ENCODE results near the gene GRAMD2B.
"Not testable (repeated sequence)": the region's sequence is repeated elsewhere in the genome, so short reads cannot be mapped to it uniquely, and the experiment has no call there.

GRAMD2B gene

GRCh38 chr5:126414874-126415502 is 8.2 kb upstream of the GRAMD2B start:
- no peak for DNase-seq

- no peak for DNase-seq
Observed at GRCh38 chr5:126415789-126416188, 7.4 kb upstream of the GRAMD2B start.

DNA sequence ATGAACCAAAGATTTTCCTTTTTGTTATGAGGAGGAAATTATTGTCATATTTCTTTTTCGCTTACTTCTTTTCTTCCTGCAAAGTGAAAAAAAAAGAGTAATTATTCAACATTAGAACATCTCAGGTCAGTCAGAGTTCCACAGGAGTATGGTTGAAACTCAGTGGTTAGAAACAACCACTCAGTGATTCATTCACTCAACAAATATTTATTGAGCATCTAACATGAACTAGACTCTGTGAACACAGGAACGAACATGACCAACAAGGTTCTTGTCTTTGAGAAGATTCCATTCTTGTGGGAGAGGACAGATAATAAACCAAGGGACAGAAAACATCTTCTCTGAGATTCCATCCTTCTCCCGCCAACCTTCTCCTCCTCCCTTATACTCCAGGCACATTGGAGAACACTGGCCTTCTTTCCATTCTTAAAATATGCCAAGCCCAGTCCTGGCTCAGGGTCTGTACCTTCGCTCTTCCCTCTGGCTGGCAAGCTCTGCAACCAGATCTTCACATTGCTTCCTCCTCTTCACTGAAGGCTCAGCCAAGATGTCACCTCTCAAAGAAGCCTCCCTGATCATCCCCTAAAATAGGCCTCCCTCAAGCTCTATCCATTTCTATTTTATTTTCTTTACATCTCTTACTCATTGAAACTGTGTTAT is 6.8 kb upstream of the GRAMD2B start:
- no peak for DNase-seq

- DNase-seq, result no peak
Observed at GRCh38 chr5:126417178-126417577, 6.0 kb upstream of the GRAMD2B start.

- no peak for DNase-seq
Observed at GRCh38 chr5:126419102-126419501, 4.1 kb upstream of the GRAMD2B start.

GRCh38 chr5:126428421-126428820 is 5.2 kb downstream of the GRAMD2B start:
- DNase-seq, result no peak

DNA sequence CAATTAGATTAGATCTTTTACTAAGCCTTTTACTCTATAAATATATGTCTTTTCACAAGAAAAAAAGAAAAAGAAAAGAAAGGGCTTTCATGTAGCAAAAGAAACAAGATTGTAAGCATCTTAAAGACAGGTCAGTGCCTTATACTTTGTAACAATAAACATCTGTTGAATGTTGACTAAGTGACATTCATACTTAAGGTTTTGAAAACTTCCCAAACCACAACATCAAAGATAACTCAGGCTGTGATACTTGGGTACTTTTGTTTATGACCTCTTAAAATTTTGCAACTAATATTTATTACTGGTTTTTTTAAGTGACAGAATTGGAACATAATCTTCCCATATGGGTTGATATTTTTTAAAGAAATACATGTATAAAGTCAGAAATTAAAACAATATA is 7.4 kb downstream of the GRAMD2B start:
- DNase-seq, result no peak

GRCh38 chr5:126433701-126434100 is 10.5 kb downstream of the GRAMD2B start:
- no peak for DNase-seq

DNA sequence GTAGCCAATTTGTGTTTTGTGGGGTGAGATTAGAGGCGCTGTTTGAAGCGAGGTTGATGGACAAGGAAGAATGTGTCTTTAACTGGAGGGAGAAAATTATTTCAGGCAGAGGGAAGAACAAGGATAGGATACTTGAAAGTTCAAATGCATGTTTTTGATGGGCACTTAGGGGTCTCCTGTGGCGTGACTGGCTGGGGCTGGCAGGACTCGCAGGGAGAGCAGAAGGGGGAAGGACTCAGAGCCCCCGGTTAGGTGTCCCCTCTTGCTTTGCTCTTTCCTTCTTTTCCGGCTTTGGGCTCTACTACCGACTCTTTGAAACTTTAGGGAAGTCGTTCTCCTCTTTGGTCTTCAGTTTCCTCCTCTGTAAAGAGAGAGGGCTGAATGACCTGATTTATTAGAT is 12.1 kb downstream of the GRAMD2B start:
- DNase-seq, result no peak

DNA sequence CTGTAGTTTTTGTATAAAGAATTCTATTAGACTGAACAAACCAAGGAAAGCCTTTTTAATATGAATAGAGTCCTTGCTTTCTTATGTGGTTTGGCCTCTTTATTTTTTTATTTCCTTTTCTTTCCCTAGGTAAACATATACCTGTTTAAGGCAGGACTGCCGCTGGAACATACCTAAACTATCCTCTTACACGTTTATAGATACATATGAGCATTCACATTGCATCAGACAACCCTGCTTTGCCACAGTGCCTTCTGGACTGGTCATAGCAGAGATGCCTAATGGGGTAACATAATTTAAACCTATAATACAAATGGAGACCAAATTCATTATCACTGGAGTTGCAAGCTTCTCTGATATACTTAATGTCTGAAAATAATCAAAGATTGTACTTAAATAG is 12.5 kb downstream of the GRAMD2B start:
- DNase-seq, result no peak

DNA sequence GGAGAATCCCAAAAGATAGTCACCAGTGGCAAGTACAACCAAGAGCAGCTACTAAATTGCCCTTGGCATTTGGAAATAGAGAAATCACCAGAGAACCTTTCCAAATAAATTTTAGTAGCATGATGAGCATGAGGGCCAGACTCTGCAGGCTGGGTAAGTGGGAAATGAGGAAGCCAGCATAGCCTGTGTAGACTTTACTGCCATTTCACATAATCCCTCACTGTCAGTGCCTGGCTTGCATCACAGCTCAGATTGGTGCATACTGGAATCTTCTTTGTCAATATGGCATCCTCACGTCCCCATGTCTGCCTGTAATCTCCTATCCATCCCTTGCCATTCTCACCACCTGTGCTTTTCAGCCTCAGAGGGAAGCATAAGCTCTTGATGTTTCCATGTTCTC is 14.5 kb downstream of the GRAMD2B start:
- DNase-seq, result no peak

DNA sequence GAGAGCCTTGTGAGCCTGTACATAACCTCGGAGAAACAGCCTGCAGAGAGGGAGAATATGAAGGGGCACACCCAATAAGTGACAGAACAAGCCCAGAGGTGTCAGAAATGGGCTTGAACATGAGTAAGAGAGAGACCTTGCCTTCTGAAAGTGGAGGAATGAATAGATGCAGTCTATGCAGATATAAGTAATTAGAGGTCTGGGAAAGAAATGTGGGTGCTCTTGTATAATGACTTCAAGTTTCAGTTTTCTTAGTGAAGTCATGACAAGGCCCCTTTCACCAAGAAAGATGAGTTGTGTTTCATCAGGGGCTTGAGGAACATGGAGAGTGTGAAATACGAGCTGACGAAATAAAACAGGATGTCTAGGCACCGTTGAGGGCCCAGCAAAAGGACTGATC is 15.1 kb downstream of the GRAMD2B start:
- DNase-seq, result no peak

GRCh38 chr5:126438868-126439267 is 15.7 kb downstream of the GRAMD2B start:
- DNase-seq, result no peak

DNA sequence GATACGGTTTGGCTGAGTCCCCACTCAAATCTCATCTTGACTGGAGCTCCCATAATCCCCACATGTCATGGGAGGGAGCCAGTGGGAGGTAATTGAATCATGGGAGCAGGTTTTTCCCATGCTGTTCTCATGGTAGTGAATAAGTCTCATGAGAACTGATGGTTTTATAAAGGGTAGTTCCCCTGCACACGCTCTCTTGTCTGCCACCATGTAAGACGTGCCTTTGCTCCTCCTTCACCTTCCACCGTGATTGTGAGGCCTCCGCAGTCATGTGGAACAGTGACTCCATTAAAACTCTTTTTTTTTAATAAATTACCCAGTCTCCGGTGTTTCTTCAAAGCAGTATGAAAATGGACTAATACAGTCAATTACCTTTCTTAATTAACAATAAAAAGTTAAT is 16.5 kb downstream of the GRAMD2B start:
- DNase-seq, result not testable (repeated sequence)

- no peak for DNase-seq
Observed at GRCh38 chr5:126441230-126441629, 18.0 kb downstream of the GRAMD2B start.

- DNase-seq, result no peak
Observed at GRCh38 chr5:126443374-126443851, 20.2 kb downstream of the GRAMD2B start.

GRCh38 chr5:126444137-126444536 is 20.9 kb downstream of the GRAMD2B start:
- no peak for DNase-seq

GRCh38 chr5:126445502-126446174 is 22.4 kb downstream of the GRAMD2B start:
- no peak for DNase-seq

DNA sequence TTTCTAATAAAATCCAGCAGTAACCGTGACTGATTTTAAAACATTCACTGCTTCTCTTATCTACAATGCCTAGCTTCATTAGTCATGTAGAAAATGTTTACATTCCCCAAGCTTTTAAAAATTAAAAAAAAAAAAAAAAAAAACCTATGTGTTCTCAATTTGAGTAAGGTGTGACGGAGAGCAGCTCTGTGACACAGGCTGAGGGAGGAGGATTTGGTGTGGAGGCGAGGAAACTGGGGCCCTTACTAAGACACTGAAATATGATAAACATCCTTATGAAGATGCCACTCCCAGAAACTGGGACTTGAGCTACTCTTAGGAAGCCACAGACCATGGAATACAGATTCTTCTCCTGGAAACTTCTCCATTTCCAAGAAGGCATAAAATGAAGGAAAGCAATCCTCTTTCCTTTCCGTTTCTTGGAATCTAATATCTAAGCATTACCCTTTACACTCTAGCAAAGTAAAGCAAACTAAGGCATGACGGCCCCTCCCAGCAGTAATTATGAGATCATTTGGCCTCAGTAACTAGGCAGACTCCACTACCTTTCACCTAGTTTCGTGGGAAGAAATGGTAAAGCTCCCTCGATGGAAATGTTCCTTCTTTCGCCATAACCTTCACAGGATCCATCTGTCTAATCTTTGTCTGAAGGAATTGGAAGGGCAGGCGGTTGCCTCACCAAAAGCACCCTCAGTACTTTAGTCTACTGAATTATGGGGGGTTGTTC is 23.5 kb downstream of the GRAMD2B start:
- no peak for DNase-seq

DNA sequence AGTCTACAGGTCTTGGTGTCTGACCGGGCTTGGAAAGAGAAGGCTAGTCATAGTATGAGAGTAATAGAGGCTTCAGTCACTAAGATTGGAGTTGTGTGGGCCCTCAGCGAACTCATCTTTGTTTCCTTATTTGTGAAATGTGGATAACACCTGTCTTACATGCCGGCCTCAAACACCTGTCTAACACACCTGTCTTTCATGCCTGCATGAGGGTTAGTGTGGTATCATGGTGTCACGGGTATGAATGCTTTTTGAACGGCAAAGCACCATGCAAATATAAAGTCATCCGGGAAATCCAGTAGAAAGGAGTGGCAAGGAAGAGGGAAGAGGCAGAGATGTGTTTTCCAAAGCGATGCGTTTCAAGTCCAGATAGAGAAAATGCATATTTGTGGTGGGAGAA is 25.5 kb downstream of the GRAMD2B start:
- DNase-seq, result peak; percentile 34 to 65

DNA sequence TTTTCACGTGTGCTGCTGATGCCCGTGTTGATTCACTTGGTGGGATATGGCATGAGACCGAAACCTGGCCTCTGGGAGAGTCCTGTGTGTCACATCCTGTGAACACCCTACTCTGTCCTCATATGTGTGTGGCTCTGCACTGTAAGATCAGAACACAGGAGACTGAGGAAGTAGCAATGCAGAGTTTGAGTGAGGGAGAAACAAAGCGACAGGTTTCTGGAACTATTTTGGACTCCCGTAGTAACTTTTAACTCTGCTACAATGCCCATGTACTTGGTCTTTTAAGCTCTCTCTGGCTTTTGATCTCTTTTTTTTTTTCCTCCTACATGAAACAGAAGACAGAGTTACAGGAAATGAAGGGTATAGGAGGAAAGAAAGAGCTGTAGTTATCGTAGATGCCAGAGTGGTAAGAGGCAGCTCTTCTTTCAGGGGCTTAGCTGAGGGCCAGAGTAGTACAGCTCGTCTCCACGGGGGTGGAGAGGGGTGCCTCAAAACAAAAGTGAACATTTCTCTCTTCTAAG is 26.6 kb downstream of the GRAMD2B start:
- no peak for DNase-seq

DNA sequence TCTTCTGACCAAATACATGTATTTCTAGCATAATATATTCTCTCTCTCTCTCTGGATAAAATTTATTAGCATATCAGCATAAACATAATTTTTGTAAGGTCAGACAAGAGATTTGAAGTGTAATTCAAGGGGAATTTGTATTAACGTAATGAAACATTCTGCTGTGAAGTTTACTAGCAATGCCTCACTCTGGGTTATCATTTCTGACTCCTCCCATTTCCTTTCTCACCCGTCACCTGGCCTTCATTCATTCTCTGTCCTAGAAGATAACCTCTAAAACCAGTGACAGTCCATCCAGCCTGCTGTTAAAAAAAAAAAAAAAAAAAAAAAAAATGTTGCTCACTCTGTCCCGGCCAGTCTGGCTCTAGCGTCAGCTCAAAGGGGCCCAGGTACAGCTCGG is 27.1 kb downstream of the GRAMD2B start:
- DNase-seq, result no peak

DNA sequence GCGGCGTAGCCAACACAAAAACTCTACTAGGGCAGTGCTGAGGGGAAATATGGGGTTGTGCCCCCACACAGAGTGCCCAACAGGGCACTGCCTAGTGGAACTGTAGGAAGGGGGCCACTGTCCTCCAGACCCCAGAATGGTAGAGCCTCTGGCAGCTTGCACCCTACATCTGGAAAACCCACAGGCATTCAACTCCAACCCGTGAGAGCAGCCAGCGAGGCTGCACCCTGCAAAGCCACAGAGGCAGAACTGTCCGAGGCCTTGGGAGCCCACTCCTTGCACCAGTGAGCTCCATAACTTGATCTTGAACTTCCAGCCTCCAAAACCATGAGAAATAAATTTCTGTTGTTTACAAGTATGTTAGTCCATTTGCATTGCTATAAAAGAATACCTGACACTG is 27.7 kb downstream of the GRAMD2B start:
- no peak for DNase-seq
